ENCODE measurements around the gene FAM107B. TPM values are rescaled to one million over a fixed set of nuclear protein-coding genes. Genes with fewer than 3 reads are reported as not detected.
A peak's percentile ranks its signal among the peaks of the same experiment; 100 is the strongest.
"Not testable (repeated sequence)": the region's sequence is repeated elsewhere in the genome, so short reads cannot be mapped to it uniquely, and the experiment has no call there.

The FAM107B gene
- total RNA-seq, 1 experiment from 2014 or later, result 158 TPM

DNA sequence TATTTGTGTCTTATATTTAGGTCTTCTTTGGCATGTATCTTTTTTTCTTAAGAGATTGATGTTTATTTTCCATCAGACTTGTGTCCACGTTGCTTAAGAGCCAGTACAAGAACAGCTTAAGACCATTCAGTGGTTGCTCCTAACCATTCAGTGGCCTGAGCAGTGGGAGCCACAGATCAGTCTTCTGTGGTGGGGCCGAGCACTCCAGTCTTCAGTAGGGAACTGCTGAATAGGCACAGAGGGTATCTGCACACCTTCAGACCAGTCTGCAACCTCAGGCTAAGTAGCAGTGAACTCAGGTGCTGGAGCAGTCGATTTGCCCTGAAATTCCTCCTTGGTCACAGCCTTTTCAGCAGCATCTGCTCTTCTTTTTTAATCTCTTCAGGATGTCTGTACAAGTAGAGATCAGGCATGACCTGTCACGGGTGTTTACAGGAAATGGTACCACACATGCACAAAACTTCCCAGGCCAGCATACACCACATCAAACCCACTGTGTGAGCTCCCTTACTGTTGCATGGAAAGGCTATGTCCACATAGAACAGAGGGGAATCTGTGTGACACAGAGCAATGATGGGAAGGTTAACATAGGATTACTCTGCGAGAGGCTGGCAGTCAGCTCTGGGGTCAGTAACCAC is 51.5 kb downstream of the FAM107B start:
- H3K4me3 ChIP-seq (ENCODE audit: low read length), result no peak overlapping the region
- H3K4me1 ChIP-seq (ENCODE audit: low read length), result no peaks in the 10 kb centered on the region
- H3K79me2 ChIP-seq (ENCODE audit: low read length), result no peaks in the 10 kb centered on the region
- H3K9me3 ChIP-seq (ENCODE audit: low read length), result no peaks in the 10 kb centered on the region
- no peak for DNase-seq
- H3K36me3 ChIP-seq (ENCODE audit: insufficient read depth, low read length), result no peaks in the 10 kb centered on the region
- H2AFZ ChIP-seq (ENCODE audit: low read length), result no peak overlapping the region
- H3K27me3 ChIP-seq (ENCODE audit: low read length), result no peaks in the 10 kb centered on the region
- no peak overlapping the region for H3K9ac ChIP-seq (ENCODE audit: low read length)
- no peaks in the 10 kb centered on the region for H3K9me2 ChIP-seq (replicated peaks; ENCODE audit: insufficient read depth, low read length)
- no peak overlapping the region for H3K27ac ChIP-seq (ENCODE audit: low read length)
- no peak overlapping the region for H3K4me2 ChIP-seq (ENCODE audit: low read depth, low read length, poor library complexity, severe bottlenecking)
- no peaks in the 10 kb centered on the region for H4K20me1 ChIP-seq (ENCODE audit: insufficient read depth, low read depth, low read length)

DNA sequence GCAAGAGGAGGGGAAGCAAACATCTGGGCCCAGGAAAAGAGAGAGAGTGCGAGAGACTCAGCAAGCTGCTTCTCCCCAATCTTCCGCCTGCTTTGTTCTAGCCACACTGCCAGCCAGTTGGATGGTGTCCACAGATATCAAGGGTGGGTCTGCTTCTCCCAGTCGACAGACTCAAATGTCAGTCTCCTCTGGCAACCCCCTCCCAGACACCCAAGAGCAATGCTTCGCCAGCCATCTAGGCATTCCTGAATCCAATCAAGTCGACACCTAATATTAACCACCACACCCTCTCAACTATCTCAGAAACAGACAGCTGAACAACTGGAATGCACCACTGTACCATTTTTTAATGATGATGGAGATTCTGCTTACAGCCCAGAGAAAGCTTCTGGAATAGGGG is 57.1 kb downstream of the FAM107B start:
- no peaks in the 10 kb centered on the region for H3K9me3 ChIP-seq (ENCODE audit: low read length)
- no peaks in the 10 kb centered on the region for H3K4me1 ChIP-seq (ENCODE audit: low read length)
- no peaks in the 10 kb centered on the region for H3K79me2 ChIP-seq (ENCODE audit: low read length)
- no peaks in the 10 kb centered on the region for H4K20me1 ChIP-seq (ENCODE audit: insufficient read depth, low read depth, low read length)
- H3K27me3 ChIP-seq (ENCODE audit: low read length), result no peaks in the 10 kb centered on the region
- H3K9me2 ChIP-seq (replicated peaks; ENCODE audit: insufficient read depth, low read length), result no peaks in the 10 kb centered on the region
- no peak overlapping the region for H3K4me3 ChIP-seq (ENCODE audit: low read length)
- no peak for DNase-seq
- no peak overlapping the region for H3K27ac ChIP-seq (ENCODE audit: low read length)
- no peaks in the 10 kb centered on the region for H3K36me3 ChIP-seq (ENCODE audit: insufficient read depth, low read length)
- H2AFZ ChIP-seq (ENCODE audit: low read length), result no peak overlapping the region
- no peak overlapping the region for H3K4me2 ChIP-seq (ENCODE audit: low read depth, low read length, poor library complexity, severe bottlenecking)
- H3K9ac ChIP-seq (ENCODE audit: low read length), result no peak overlapping the region

DNA sequence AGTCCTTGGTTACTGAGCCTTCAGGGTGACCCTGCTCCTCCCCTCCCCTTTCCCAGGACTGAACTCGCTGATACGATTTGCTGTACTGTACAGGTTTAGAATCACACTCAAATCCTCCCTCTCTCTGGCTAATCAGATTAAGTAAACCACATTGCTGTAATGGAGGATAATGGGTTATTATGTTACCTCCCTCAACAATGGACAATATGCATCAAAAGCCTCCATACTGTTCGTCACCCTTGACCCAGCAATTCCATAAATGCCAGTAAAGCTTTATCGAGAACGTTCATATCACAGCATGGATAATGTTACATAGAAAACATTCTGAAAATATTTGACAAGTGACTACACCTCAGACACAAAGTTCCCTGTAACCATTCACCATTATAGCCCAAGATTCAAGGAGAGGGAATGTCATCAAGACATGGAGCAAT is 61.7 kb downstream of the FAM107B start:
- Histone ChIP-seq H3K27ac (ENCODE audit: low read length) (no peak overlapping the region), H3K9me2 (replicated peaks; ENCODE audit: insufficient read depth, low read length) (no peaks in the 10 kb centered on the region), H3K4me3 (ENCODE audit: low read length) (no peak overlapping the region), H3K4me2 (ENCODE audit: low read depth, low read length, poor library complexity, severe bottlenecking) (no peak overlapping the region), H3K4me1 (ENCODE audit: low read length) (no peaks in the 10 kb centered on the region), H3K27me3 (ENCODE audit: low read length) (no peaks in the 10 kb centered on the region), H3K36me3 (ENCODE audit: insufficient read depth, low read length) (no peaks in the 10 kb centered on the region), H2AFZ (ENCODE audit: low read length) (no peak overlapping the region), H3K79me2 (ENCODE audit: low read length) (no peaks in the 10 kb centered on the region), H4K20me1 (ENCODE audit: insufficient read depth, low read depth, low read length) (no peaks in the 10 kb centered on the region), H3K9me3 (ENCODE audit: low read length) (no peaks in the 10 kb centered on the region), H3K9ac (ENCODE audit: low read length) (no peak overlapping the region)
- DNase-seq, result no peak

GRCh38 chr10:14709344-14709743 is 65.4 kb downstream of the FAM107B start:
- H3K27me3 ChIP-seq (ENCODE audit: low read length); H3K79me2 ChIP-seq (ENCODE audit: low read length); H3K27ac ChIP-seq (ENCODE audit: low read length); H4K20me1 ChIP-seq (ENCODE audit: insufficient read depth, low read depth, low read length); DNase-seq; H2AFZ ChIP-seq (ENCODE audit: low read length); H3K36me3 ChIP-seq (ENCODE audit: insufficient read depth, low read length); H3K9ac ChIP-seq (ENCODE audit: low read length); H3K4me2 ChIP-seq (ENCODE audit: low read depth, low read length, poor library complexity, severe bottlenecking); H3K9me2 ChIP-seq (replicated peaks; ENCODE audit: insufficient read depth, low read length); H3K9me3 ChIP-seq (ENCODE audit: low read length); H3K4me3 ChIP-seq (ENCODE audit: low read length): not testable (repeated sequence)
- peaks cover 11% of the 10 kb centered on the region for H3K4me1 ChIP-seq (ENCODE audit: low read length)

GRCh38 chr10:14707481-14707880 is 67.2 kb downstream of the FAM107B start:
- H3K27ac ChIP-seq (ENCODE audit: low read length), result no peak overlapping the region
- H3K9me3 ChIP-seq (ENCODE audit: low read length), result no peaks in the 10 kb centered on the region
- H3K27me3 ChIP-seq (ENCODE audit: low read length), result no peaks in the 10 kb centered on the region
- no peaks in the 10 kb centered on the region for H3K79me2 ChIP-seq (ENCODE audit: low read length)
- H3K4me3 ChIP-seq (ENCODE audit: low read length), result no peak overlapping the region
- H3K4me2 ChIP-seq (ENCODE audit: low read depth, low read length, poor library complexity, severe bottlenecking), result no peak overlapping the region
- no peaks in the 10 kb centered on the region for H3K9me2 ChIP-seq (replicated peaks; ENCODE audit: insufficient read depth, low read length)
- no peaks in the 10 kb centered on the region for H3K36me3 ChIP-seq (ENCODE audit: insufficient read depth, low read length)
- no peak for DNase-seq
- no peak overlapping the region for H2AFZ ChIP-seq (ENCODE audit: low read length)
- no peaks in the 10 kb centered on the region for H4K20me1 ChIP-seq (ENCODE audit: insufficient read depth, low read depth, low read length)
- H3K9ac ChIP-seq (ENCODE audit: low read length), result no peak overlapping the region
- peaks cover 11% of the 10 kb centered on the region for H3K4me1 ChIP-seq (ENCODE audit: low read length)

DNA sequence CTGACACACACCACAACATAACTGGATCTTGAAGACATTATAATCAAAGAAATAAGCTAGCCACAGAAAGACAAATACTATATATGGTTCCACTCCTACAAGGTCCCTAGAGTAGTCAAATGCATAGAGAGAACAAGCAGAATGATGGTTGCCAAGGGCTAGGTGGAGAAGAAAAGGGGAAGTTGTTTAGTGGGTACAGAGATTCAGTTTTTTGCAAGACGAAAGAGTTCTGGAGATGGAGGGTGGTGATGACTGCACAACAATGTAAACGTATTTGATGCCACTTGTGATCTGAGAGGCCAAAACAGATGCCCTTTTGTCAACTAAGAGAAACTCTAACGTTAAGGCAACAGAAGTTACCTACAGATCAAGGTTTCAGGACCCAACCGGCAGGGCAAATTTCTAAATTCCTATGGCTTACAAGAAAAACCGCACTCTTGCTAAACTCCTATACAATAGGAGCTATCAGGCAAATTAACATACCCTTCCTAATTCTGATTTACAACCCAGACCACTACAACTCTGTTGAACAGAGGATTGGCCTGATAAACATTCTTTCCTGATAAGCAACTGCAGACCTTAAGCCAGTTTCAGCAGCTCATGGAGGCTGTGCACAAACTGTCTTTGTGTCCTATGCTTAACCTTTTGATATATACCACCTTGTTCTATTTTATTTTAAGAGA is 69.0 kb downstream of the FAM107B start:
- H3K79me2 ChIP-seq (ENCODE audit: low read length), result no peaks in the 10 kb centered on the region
- no peaks in the 10 kb centered on the region for H3K9me3 ChIP-seq (ENCODE audit: low read length)
- no peaks in the 10 kb centered on the region for H3K27me3 ChIP-seq (ENCODE audit: low read length)
- H3K27ac ChIP-seq (ENCODE audit: low read length), result no peak overlapping the region
- DNase-seq, result peak; percentile 57
- H4K20me1 ChIP-seq (ENCODE audit: insufficient read depth, low read depth, low read length), result no peaks in the 10 kb centered on the region
- H2AFZ ChIP-seq (ENCODE audit: low read length), result no peak overlapping the region
- peak overlapping the region; percentile 24 for H3K4me2 ChIP-seq (ENCODE audit: low read depth, low read length, poor library complexity, severe bottlenecking)
- peaks cover 11% of the 10 kb centered on the region for H3K4me1 ChIP-seq (ENCODE audit: low read length)
- H3K9me2 ChIP-seq (replicated peaks; ENCODE audit: insufficient read depth, low read length), result no peaks in the 10 kb centered on the region
- H3K4me3 ChIP-seq (ENCODE audit: low read length), result no peak overlapping the region
- no peaks in the 10 kb centered on the region for H3K36me3 ChIP-seq (ENCODE audit: insufficient read depth, low read length)
- H3K9ac ChIP-seq (ENCODE audit: low read length), result no peak overlapping the region

- H3K79me2 ChIP-seq (ENCODE audit: low read length), result no peaks in the 10 kb centered on the region
- no peaks in the 10 kb centered on the region for H3K27me3 ChIP-seq (ENCODE audit: low read length)
- no peak overlapping the region for H3K4me3 ChIP-seq (ENCODE audit: low read length)
- H4K20me1 ChIP-seq (ENCODE audit: insufficient read depth, low read depth, low read length), result no peaks in the 10 kb centered on the region
- H3K9me3 ChIP-seq (ENCODE audit: low read length), result no peaks in the 10 kb centered on the region
- H3K9ac ChIP-seq (ENCODE audit: low read length), result no peak overlapping the region
- no peak overlapping the region for H3K27ac ChIP-seq (ENCODE audit: low read length)
- H3K9me2 ChIP-seq (replicated peaks; ENCODE audit: insufficient read depth, low read length), result no peaks in the 10 kb centered on the region
- DNase-seq, result no peak
- H3K4me2 ChIP-seq (ENCODE audit: low read depth, low read length, poor library complexity, severe bottlenecking), result no peak overlapping the region
- no peaks in the 10 kb centered on the region for H3K36me3 ChIP-seq (ENCODE audit: insufficient read depth, low read length)
- H3K4me1 ChIP-seq (ENCODE audit: low read length), result peaks cover 11% of the 10 kb centered on the region
- H2AFZ ChIP-seq (ENCODE audit: low read length), result no peak overlapping the region
Observed at GRCh38 chr10:14703631-14704001, 71.1 kb downstream of the FAM107B start.

DNA sequence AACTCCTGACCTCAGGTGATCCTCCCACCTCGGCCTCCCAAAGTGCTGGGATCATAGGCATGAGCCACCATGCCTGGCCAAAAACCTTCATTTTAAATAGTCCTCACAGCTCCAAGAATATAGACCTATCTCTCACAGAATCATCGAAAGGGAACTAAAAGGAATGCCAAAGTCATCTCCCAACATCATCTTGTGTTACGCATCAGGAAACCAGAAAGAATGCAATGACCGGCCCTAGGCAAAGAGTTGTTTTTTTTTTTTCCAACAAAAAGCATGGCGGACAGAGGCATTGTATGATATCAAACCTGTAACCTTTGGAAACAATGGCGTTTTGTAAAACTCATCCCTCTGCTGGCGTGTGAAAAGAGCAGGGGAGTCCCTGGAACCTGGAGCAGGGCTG is 73.2 kb downstream of the FAM107B start:
- H3K27ac ChIP-seq (ENCODE audit: low read length), result no peak overlapping the region
- H3K9me3 ChIP-seq (ENCODE audit: low read length), result no peaks in the 10 kb centered on the region
- H3K4me1 ChIP-seq (ENCODE audit: low read length), result peaks cover 11% of the 10 kb centered on the region
- no peak overlapping the region for H3K4me3 ChIP-seq (ENCODE audit: low read length)
- no peaks in the 10 kb centered on the region for H3K36me3 ChIP-seq (ENCODE audit: insufficient read depth, low read length)
- DNase-seq, result no peak
- H3K79me2 ChIP-seq (ENCODE audit: low read length), result no peaks in the 10 kb centered on the region
- H4K20me1 ChIP-seq (ENCODE audit: insufficient read depth, low read depth, low read length), result no peaks in the 10 kb centered on the region
- H3K27me3 ChIP-seq (ENCODE audit: low read length), result no peaks in the 10 kb centered on the region
- H2AFZ ChIP-seq (ENCODE audit: low read length), result no peak overlapping the region
- H3K9me2 ChIP-seq (replicated peaks; ENCODE audit: insufficient read depth, low read length), result no peaks in the 10 kb centered on the region
- no peak overlapping the region for H3K4me2 ChIP-seq (ENCODE audit: low read depth, low read length, poor library complexity, severe bottlenecking)
- H3K9ac ChIP-seq (ENCODE audit: low read length), result no peak overlapping the region

All from Karpas-422 (cell line).